KOPT-K1 (cell line): ENCODE measurements around the gene CLDN1.

Experiments used
- H3K27ac ChIP-seq: fragments of 200-600 bp; sonication (generic); 2 replicates; pipeline ENCODE4 v1.5.1; 2016; ENCODE audit warnings: antibody characterized with exemption, mild to moderate bottlenecking, low read depth, low read length; ENCODE audit not compliant: poor library complexity, severe bottlenecking
- H3K36me3 ChIP-seq: fragments of 200-600 bp; sonication (generic); 2 replicates; pipeline ENCODE4 v1.5.1; 2017; ENCODE audit warnings: antibody characterized with exemption, mild to moderate bottlenecking, low read length, moderate library complexity; ENCODE audit not compliant: insufficient read depth
- H3K9me3 ChIP-seq: fragments of 200-600 bp; sonication (generic); 2 replicates; pipeline ENCODE4 v1.5.1; 2017; ENCODE audit warnings: antibody characterized with exemption, low read length, mild to moderate bottlenecking; ENCODE audit not compliant: insufficient read depth, poor library complexity, severe bottlenecking

CLDN1 gene

DNA sequence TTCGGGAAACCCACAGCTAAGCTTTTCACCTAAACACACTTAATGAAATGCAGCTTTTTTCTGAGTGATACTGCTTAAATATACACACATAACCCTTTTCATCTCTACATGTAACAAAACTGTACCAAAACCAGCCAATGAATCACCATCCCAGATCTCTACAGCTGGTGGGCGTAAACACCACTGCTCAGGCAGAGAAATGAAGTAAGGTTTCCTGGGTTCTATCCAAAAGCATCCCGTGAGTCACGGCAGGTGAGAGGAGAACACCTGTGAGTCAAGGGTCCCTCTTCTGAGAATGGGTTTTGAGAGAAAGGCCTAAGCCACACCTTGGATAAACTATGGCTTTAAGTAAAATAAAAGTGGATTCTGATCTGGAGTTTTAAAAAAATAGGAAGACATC lies 2.6 kb downstream of the CLDN1 start:
- Histone ChIP-seq H3K9me3 (no peaks in the 10 kb centered on the region), H3K27ac (no peak overlapping the region), H3K36me3 (no peaks in the 10 kb centered on the region)

- Histone ChIP-seq H3K27ac (no peak overlapping the region), H3K9me3 (no peaks in the 10 kb centered on the region), H3K36me3 (no peaks in the 10 kb centered on the region)
These were observed 3.6 kb downstream of the CLDN1 start for GRCh38 chr3:190318666-190319065.

GRCh38 chr3:190314741-190315140 lies 7.5 kb downstream of the CLDN1 start:
- H3K27ac ChIP-seq: no peak overlapping the region
- no peaks in the 10 kb centered on the region for H3K36me3 ChIP-seq
- no peaks in the 10 kb centered on the region for H3K9me3 ChIP-seq

- H3K36me3 ChIP-seq: no peaks in the 10 kb centered on the region
- no peaks in the 10 kb centered on the region for H3K9me3 ChIP-seq
- no peak overlapping the region for H3K27ac ChIP-seq
These were observed 12.8 kb downstream of the CLDN1 start for GRCh38 chr3:190309414-190309813.

DNA sequence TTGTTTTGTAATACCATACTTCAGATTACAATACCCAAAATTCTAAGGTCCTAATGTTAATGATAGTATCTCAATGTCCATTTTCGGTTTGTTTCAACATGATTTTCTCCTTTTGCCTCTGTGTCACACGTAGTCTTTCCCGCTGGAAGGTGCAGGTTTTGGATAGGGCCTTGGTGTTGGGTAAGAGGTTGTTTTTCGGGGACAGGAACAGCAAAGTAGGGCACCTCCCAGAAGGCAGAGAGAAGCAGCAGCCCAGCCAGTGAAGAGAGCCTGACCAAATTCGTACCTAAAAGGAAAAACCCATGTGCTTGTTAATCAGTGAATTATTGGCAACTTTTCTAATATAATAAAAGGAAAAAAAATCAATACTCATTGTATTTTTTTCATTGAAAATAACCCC lies 14.1 kb downstream of the CLDN1 start:
- Histone ChIP-seq H3K9me3 (no peaks in the 10 kb centered on the region), H3K36me3 (no peaks in the 10 kb centered on the region), H3K27ac (no peak overlapping the region)

GRCh38 chr3:190307164-190307545 lies 15.1 kb downstream of the CLDN1 start:
- Histone ChIP-seq H3K9me3 (no peaks in the 10 kb centered on the region), H3K36me3 (no peaks in the 10 kb centered on the region), H3K27ac (no peak overlapping the region)

GRCh38 chr3:190306513-190307163 lies 15.6 kb downstream of the CLDN1 start:
- Histone ChIP-seq H3K27ac (no peak overlapping the region), H3K9me3 (no peaks in the 10 kb centered on the region)

GRCh38 chr3:190306026-190306425 lies 16.2 kb downstream of the CLDN1 start:
- no peaks in the 10 kb centered on the region for H3K36me3 ChIP-seq
- no peaks in the 10 kb centered on the region for H3K9me3 ChIP-seq
- H3K27ac ChIP-seq: no peak overlapping the region

More at GRCh38 chr3:190306513-190307163, 15.6 kb downstream of the CLDN1 start:
- H3K36me3 ChIP-seq: no peaks in the 10 kb centered on the region

GRCh38 chr3:190305406-190305805 lies 16.8 kb downstream of the CLDN1 start:
- H3K27ac ChIP-seq: no peak overlapping the region
- H3K36me3 ChIP-seq: no peaks in the 10 kb centered on the region
- H3K9me3 ChIP-seq: no peaks in the 10 kb centered on the region

- H3K27ac ChIP-seq: no peak overlapping the region
- H3K36me3 ChIP-seq: no peaks in the 10 kb centered on the region
- no peaks in the 10 kb centered on the region for H3K9me3 ChIP-seq
These were observed 18.4 kb downstream of the CLDN1 start for GRCh38 chr3:190303884-190304283.

DNA sequence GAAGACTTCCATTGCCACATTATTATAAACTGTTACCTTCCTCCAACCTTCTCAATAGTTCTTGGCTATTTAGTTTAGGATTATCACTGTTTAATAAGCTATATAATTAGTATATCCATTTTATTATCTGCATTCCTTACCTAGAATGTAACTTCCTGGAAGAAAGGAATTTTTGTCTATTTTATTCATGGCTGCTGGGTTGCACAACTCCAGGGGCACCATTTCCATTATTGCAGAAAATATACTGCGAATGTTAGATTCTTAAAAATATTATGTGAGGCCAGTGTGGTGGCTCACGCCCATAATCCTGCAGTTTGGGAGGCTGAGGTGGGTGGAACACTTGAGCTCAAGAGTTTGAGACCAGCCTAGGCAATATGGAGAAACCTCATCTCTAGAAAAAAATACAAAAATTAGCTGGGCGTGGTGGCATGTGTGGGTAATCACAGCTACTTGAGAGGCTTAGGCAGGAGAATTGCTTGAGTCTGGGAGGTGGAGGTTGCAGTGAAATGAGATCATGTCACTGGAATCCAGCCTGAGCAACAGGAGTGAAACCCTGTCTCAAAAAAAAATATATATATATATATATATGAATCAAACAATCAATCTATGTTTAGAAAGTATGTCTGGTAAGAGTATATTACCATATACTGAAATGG lies 19.9 kb downstream of the CLDN1 start:
- no peaks in the 10 kb centered on the region for H3K9me3 ChIP-seq
- no peak overlapping the region for H3K27ac ChIP-seq
- no peaks in the 10 kb centered on the region for H3K36me3 ChIP-seq

DNA sequence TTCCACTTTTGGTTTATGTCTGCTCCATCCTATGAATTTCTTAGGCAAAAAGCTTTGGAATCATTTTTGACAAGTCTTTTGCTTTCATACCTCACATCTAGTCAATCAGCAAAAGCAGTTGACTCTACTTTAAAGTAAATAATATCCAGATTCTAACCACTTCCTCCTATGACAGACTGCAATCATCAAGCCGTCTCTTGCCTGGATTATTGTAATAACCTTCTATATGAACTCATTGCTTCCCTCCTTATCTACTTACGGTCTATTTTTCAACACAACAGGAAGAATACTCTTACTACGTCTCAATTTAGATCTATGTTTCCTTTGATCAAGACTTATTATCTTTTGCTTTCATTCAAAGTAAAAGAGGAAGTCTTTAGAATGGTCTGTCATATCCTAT lies 20.7 kb downstream of the CLDN1 start:
- Histone ChIP-seq H3K27ac (no peak overlapping the region), H3K36me3 (no peaks in the 10 kb centered on the region)

DNA sequence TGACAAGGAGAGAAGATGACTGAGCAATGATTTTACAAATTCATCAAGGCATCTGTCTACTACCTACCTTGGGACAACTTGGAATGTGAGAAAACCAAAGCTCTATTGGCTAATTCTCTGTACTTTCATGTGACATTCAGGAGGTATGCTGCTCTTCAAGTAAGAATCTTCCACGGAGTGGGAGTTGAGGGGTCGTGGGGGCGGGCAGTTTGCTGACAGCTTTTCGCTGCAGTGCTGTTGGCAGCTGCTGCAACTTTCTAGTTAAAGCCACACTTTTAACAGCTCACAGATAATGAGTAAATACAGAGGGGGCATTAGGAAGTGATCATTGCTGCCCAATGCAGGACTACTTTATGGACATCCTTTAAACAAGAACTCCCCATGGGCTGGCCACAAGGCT lies 22.3 kb downstream of the CLDN1 start:
- no peak overlapping the region for H3K27ac ChIP-seq
- no peaks in the 10 kb centered on the region for H3K9me3 ChIP-seq
- no peaks in the 10 kb centered on the region for H3K36me3 ChIP-seq

More for the DNA sequence above, 20.7 kb downstream of the CLDN1 start:
- no peaks in the 10 kb centered on the region for H3K9me3 ChIP-seq

DNA sequence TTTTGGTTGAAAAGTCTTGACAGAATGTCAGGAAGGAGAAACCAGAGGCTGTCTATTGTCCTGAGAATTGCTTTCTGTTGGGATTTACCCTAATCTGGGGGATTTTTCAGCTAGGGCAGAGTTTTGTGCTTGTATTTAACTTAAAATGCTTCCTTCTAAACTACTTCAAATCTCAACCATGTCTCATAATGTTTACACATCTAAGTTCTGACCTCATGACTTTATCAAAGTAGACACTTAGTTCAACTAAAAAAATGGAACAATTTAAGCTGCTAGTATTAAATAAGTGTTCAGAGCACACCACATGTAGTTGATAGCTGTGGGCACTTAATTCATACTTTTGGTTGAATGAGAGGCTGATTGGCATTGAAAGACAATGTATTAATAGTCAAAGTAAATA lies 28.2 kb downstream of the CLDN1 start:
- Histone ChIP-seq H3K9me3 (peaks cover 2% of the 10 kb centered on the region), H3K27ac (no peak overlapping the region), H3K36me3 (no peaks in the 10 kb centered on the region)

DNA sequence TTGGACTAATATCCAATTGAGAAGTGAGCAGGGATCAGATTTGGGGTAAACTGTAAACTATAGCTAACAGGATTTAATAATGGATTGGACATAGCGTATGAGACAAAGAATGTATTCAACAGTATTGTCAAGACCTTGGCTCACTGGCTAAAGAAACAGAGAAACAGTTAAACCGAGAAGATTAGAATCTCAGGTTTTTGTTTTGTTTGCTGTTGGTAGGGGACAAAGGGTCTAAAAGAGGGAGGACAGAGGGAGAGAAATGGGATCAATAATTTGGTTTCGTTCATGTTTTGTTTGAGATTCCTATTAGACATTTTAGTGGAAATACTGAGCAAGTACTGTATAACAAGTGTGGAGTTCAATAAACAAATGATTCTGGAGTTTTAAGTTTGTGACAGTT lies 28.6 kb downstream of the CLDN1 start:
- H3K36me3 ChIP-seq: no peaks in the 10 kb centered on the region
- H3K9me3 ChIP-seq: peaks cover 6% of the 10 kb centered on the region
- no peak overlapping the region for H3K27ac ChIP-seq

DNA sequence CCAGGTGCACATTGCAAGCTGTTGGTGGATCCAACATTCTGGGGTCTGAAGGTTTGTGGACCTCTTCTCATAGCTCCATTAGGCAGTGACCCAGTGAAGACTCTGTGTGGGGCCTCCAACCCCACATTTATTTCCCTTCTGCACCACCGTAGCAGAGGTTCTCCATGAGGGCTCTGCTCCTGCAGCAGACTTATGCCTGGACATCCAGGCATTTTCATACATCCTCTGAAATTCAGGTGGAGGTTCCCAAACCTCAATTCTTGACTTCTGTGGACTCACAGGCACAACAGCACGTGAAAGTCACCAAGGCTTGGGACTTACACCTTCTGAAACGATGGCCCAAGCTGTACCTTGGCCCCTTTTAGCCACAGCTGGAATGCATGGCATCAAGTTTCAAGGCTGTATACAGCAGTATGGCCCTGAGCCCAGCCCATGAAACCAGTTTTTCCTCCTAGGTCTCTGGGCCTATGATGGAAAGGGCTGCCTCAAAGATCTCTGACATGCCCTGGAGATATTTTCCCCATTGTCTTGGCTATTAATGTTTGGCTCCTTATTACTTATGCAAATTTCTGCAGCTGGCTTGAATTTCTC lies 30.2 kb downstream of the CLDN1 start:
- no peak overlapping the region for H3K27ac ChIP-seq
- H3K9me3 ChIP-seq: peaks cover 6% of the 10 kb centered on the region
- H3K36me3 ChIP-seq: no peaks in the 10 kb centered on the region
